Measurements from ENCODE around the gene CCDC150. TPM values are rescaled to one million over a fixed set of nuclear protein-coding genes. Genes with fewer than 3 reads are reported as not detected.

Gene CCDC150
- total and polyA plus RNA-seq, 2 of the 8 experiments (the other 6 are each of a cell fraction or from before 2014, with no cell fraction given) = 8.3 to 31.9 TPM

- TF ChIP-seq TEAD4 (IDR thresholded peaks at IDR 0.05; ENCODE audit: low read depth, low read length) = peak; percentile 80
- peak; percentile 56 to 93 for TF ChIP-seq POLR2A (IDR thresholded peaks at IDR 0.05; ENCODE audit: control extremely low read depth in 1 of 2, low read depth in 2 of 2, low read length in 2 of 2)
- no peak for TF ChIP-seq BACH1 (IDR thresholded peaks at IDR 0.05; ENCODE audit: low read length)
- peak; percentile 97 for TF ChIP-seq YY1 (IDR thresholded peaks at IDR 0.05; ENCODE audit: low read depth, low read length)
- peak; percentile 21 to 24; a peak in 3 of 4 replicates for TF ChIP-seq RAD21 (IDR thresholded peaks at IDR 0.05 in 1 of 2, conservative IDR thresholded peaks at IDR 0.05 in 1 of 2; ENCODE audit: low read depth in 2 of 2, low read length in 2 of 2)
- no peak for TF ChIP-seq SAP30 (IDR thresholded peaks at IDR 0.05; ENCODE audit: insufficient read depth, insufficient replicate concordance, low read length)
- no peak for TF ChIP-seq GABPA (IDR thresholded peaks at IDR 0.05; ENCODE audit: borderline replicate concordance, insufficient read depth, low read length)
- TF ChIP-seq HDAC6 (IDR thresholded peaks at IDR 0.05; ENCODE audit: low read depth, low read length) = no peak
- TF ChIP-seq TAF1 (IDR thresholded peaks at IDR 0.05; ENCODE audit: low read depth, low read length) = peak; percentile 92
- peak; percentile 59; the same call in 1 of the 2 replicates for TF ChIP-seq CHD1 (IDR thresholded peaks at IDR 0.05; ENCODE audit: low read depth, low read length)
- peak; percentile 95 for TF ChIP-seq ASH2L (IDR thresholded peaks at IDR 0.05; ENCODE audit: low read length)
- TF ChIP-seq SP1 (IDR thresholded peaks at IDR 0.05; ENCODE audit: low read depth, low read length) = 0 out of 2 replicates have a peak, but pooled peaks have one; percentile 17
- 0 out of 2 replicates have a peak, but pooled peaks have one; percentile 4 for TF ChIP-seq TCF12 (IDR thresholded peaks at IDR 0.05; ENCODE audit: low read depth, low read length)
- peak; percentile 61; the same call in 1 of the 2 replicates for TF ChIP-seq PHF8 (conservative IDR thresholded peaks at IDR 0.05; ENCODE audit: low read depth, low read length)
- TF ChIP-seq TAF7 (optimal IDR thresholded peaks at IDR 0.05; ENCODE audit: borderline replicate concordance, low read depth, low read length) = peak; percentile 75
- TF ChIP-seq SRF (IDR thresholded peaks at IDR 0.05; ENCODE audit: low read depth, low read length) = peak; percentile 80
- no peak for TF ChIP-seq FOSL1 (IDR thresholded peaks at IDR 0.05; ENCODE audit: insufficient read depth, low read depth, low read length)
- TF ChIP-seq SIN3A (conservative IDR thresholded peaks at IDR 0.05 in 1 of 2, IDR thresholded peaks at IDR 0.05 in 1 of 2; ENCODE audit: low read depth in 1 of 2, low read length in 2 of 2) = peak; percentile 62 to 73; a peak in 1 of 4 replicates
- peak; percentile 85; the same call in 1 of the 2 replicates for TF ChIP-seq SP4 (IDR thresholded peaks at IDR 0.05; ENCODE audit: low read length)
- peak in 1 of 2 experiments; percentile 28; a peak in 1 of 3 replicates for TF ChIP-seq EP300 (IDR thresholded peaks at IDR 0.05; ENCODE audit: borderline replicate concordance in 1 of 2, low read depth in 2 of 2, low read length in 2 of 2)
- TF ChIP-seq ZNF274 (IDR thresholded peaks at IDR 0.05; ENCODE audit: borderline replicate concordance, extremely low read depth, low read length) = no peak
- TF ChIP-seq E2F6 (IDR thresholded peaks at IDR 0.05) = peak; percentile 50
- peak; percentile 97 for TF ChIP-seq CREB1 (IDR thresholded peaks at IDR 0.05)
Observed at GRCh38 chr2:196639180-196640030, at the start of gene CCDC150 (continued).
